LoVo (cell line): ENCODE data around the gene INSL3.
A peak's percentile ranks its signal among the peaks of the same experiment; 100 is the strongest.
"Not testable (repeated sequence)": the region's sequence is repeated elsewhere in the genome, so short reads cannot be mapped to it uniquely, and the experiment has no call there.

Source experiments
- DNase-seq: peaks from one replicate; pipeline ENCODE4 v3.0.0-alpha.2; 2016; ENCODE audit warnings: low spot score

INSL3 gene

GRCh38 chr19:17783721-17784120 is 37.6 kb downstream of the INSL3 start:
- not testable (repeated sequence) for DNase-seq

- DNase-seq = no peak
Measured at GRCh38 chr19:17780781-17781180, 40.5 kb downstream of the INSL3 start.

- no peak for DNase-seq
Measured at GRCh38 chr19:17778968-17779929, 42.1 kb downstream of the INSL3 start.

GRCh38 chr19:17778251-17778967 is 42.9 kb downstream of the INSL3 start:
- no peak for DNase-seq

GRCh38 chr19:17777840-17778239 is 43.5 kb downstream of the INSL3 start:
- not testable (repeated sequence) for DNase-seq

- no peak for DNase-seq
Measured at GRCh38 chr19:17775991-17776803, 45.1 kb downstream of the INSL3 start.

- no peak for DNase-seq
Measured at GRCh38 chr19:17775245-17775927, 45.9 kb downstream of the INSL3 start.

GRCh38 chr19:17772172-17772571 is 49.1 kb downstream of the INSL3 start:
- no peak for DNase-seq

- no peak for DNase-seq
Measured at GRCh38 chr19:17770613-17771012, 50.7 kb downstream of the INSL3 start.

GRCh38 chr19:17767559-17767958 is 53.8 kb downstream of the INSL3 start:
- no peak for DNase-seq

- peak; percentile 87 for DNase-seq
Measured at GRCh38 chr19:17766543-17767131, 54.7 kb downstream of the INSL3 start.
